GM12892 (cell line): Measurements from ENCODE around the gene FBXW7.

Experiments
- POLR2A ChIP-seq: IDR thresholded peaks from 2 replicates; pipeline ENCODE4 v1.6.1; 2011; ENCODE audit warnings: low read depth, low read length, control low read depth
- POLR2AphosphoS5 ChIP-seq: IDR thresholded peaks from 2 replicates; pipeline ENCODE4 v1.6.1; 2011; ENCODE audit warnings: low read depth, low read length, control low read depth
- TAF1 ChIP-seq: IDR thresholded peaks from 2 replicates; pipeline ENCODE4 v1.6.1; 2011; ENCODE audit warnings: low read depth, mild to moderate bottlenecking, control low read depth, low read length, borderline replicate concordance

- TF ChIP-seq POLR2AphosphoS5 (no peak), POLR2A (no peak), TAF1 (no peak)
These were observed 245.4 kb downstream of the FBXW7 start for GRCh38 chr4:152290366-152290921.
